ENCODE results near the gene ARHGAP24. TPM values are rescaled to one million over a fixed set of nuclear protein-coding genes. Genes with fewer than 3 reads are reported as not detected.
A peak's percentile ranks its signal among the peaks of the same experiment; 100 is the strongest.

Gene ARHGAP24
- total and polyA plus RNA-seq, 8 donors = 22.0 to 35.0 (median 25.8) TPM

GRCh38 chr4:85713005-85713404 is 238.1 kb downstream of the ARHGAP24 start:
- no peak for TF ChIP-seq CTCF (IDR thresholded peaks at IDR 0.05)
- DNase-seq (no peak), ATAC-seq (no peak)
- H3K9me3 ChIP-seq = no peaks in the 10 kb centered on the region
- H3K4me3 ChIP-seq = no peak overlapping the region
- H3K4me1 ChIP-seq = peaks cover 0 to 2% of the 10 kb centered on the region in 2 donors
- intact Hi-C loops (cut with DNase I) = no loop called here
- no peaks in the 10 kb centered on the region for H3K36me3 ChIP-seq
- H3K27ac ChIP-seq = no peak overlapping the region
- H3K27me3 ChIP-seq = no peaks in the 10 kb centered on the region

- no peak for TF ChIP-seq CTCF (IDR thresholded peaks at IDR 0.05)
- no peaks in the 10 kb centered on the region for H3K9me3 ChIP-seq
- H3K36me3 ChIP-seq = no peaks in the 10 kb centered on the region
- H3K4me3 ChIP-seq = no peak overlapping the region
- no peaks in the 10 kb centered on the region for H3K4me1 ChIP-seq
- no peak overlapping the region for H3K27ac ChIP-seq
- intact Hi-C loops (cut with DNase I) = no loop called here
- no peaks in the 10 kb centered on the region for H3K27me3 ChIP-seq
- no peak for ATAC-seq
- no peak for DNase-seq
These were observed 241.2 kb downstream of the ARHGAP24 start for GRCh38 chr4:85715991-85716737.

GRCh38 chr4:85717351-85717750 is 242.4 kb downstream of the ARHGAP24 start:
- DNase-seq (no peak), ATAC-seq (no peak)
- no peaks in the 10 kb centered on the region for H3K9me3 ChIP-seq
- no peaks in the 10 kb centered on the region for H3K36me3 ChIP-seq
- no peak for TF ChIP-seq CTCF (IDR thresholded peaks at IDR 0.05)
- intact Hi-C loops (cut with DNase I) = no loop called here
- H3K4me1 ChIP-seq = no peaks in the 10 kb centered on the region
- H3K4me3 ChIP-seq = no peak overlapping the region
- H3K27ac ChIP-seq = no peak overlapping the region
- no peaks in the 10 kb centered on the region for H3K27me3 ChIP-seq

GRCh38 chr4:85717847-85718246 is 242.9 kb downstream of the ARHGAP24 start:
- H3K4me3 ChIP-seq = no peak overlapping the region
- H3K36me3 ChIP-seq = no peaks in the 10 kb centered on the region
- intact Hi-C loops (cut with DNase I) = no loop called here
- H3K9me3 ChIP-seq = no peaks in the 10 kb centered on the region
- no peaks in the 10 kb centered on the region for H3K27me3 ChIP-seq
- H3K27ac ChIP-seq = no peak overlapping the region
- TF ChIP-seq CTCF (IDR thresholded peaks at IDR 0.05) = no peak
- DNase-seq (no peak), ATAC-seq (no peak)
- no peaks in the 10 kb centered on the region for H3K4me1 ChIP-seq

GRCh38 chr4:85720735-85721134 is 245.8 kb downstream of the ARHGAP24 start:
- intact Hi-C loops (cut with DNase I) = no loop called here
- H3K4me1 ChIP-seq = peaks cover 4 to 17% of the 10 kb centered on the region in 2 donors

More at GRCh38 chr4:85720735-85721134, 245.8 kb downstream of the ARHGAP24 start:
- H3K27me3 ChIP-seq = no peaks in the 10 kb centered on the region
- no peak for TF ChIP-seq CTCF (IDR thresholded peaks at IDR 0.05)
- ATAC-seq = peak; percentile 32
- H3K27ac ChIP-seq = no peak overlapping the region
- no peaks in the 10 kb centered on the region for H3K9me3 ChIP-seq
- H3K4me3 ChIP-seq = no peak overlapping the region
- no peaks in the 10 kb centered on the region for H3K36me3 ChIP-seq
- no peak for DNase-seq
